Upper lobe of right lung (tissue), 1 donor: ENCODE measurements around the gene NFIX. TPM values are rescaled to one million over a fixed set of nuclear protein-coding genes. Genes with fewer than 3 reads are reported as not detected.

Experiments
- ATAC-seq: fragments of 200-7000 bp; cut with Tn5 transposase; one replicate; pipeline ENCODE4 v1.9.1; 2020; ENCODE audit warnings: mild to moderate bottlenecking, moderate library complexity
- DNase-seq: peaks from one replicate; pipeline ENCODE4 v3.0.0-alpha.2; 2020
- H3K27ac ChIP-seq: fragments of 200-600 bp; one replicate; pipeline ENCODE4 v1.8.0; 2022
- H3K27me3 ChIP-seq: fragments of 200-600 bp; one replicate; pipeline ENCODE4 v1.8.0; 2022; ENCODE audit warnings: mild to moderate bottlenecking
- H3K36me3 ChIP-seq: fragments of 200-600 bp; one replicate; pipeline ENCODE4 v1.8.0; 2022
- H3K4me1 ChIP-seq: fragments of 200-600 bp; one replicate; pipeline ENCODE4 v1.8.0; 2022
- H3K4me3 ChIP-seq: fragments of 200-600 bp; one replicate; pipeline ENCODE4 v1.8.0; 2022; ENCODE audit warnings: mild to moderate bottlenecking
- H3K9me3 ChIP-seq: fragments of 200-600 bp; one replicate; pipeline ENCODE4 v1.8.0; 2022
- CTCF ChIP-seq: fragments of 200-600 bp; IDR thresholded peaks from one replicate; pipeline ENCODE4 v1.8.0; 2022; ENCODE audit warnings: antibody characterized with exemption
- intact Hi-C: fragments of 100-400 bp; cut with DNase I; formaldehyde crosslinking; loops from one replicate; pipeline ENCODE4 v1.11.0; 2022
- total RNA-seq: library from RNA; stranded (reverse); fragmentation: NEBNext Ultra II Directional; extraction: Animal tissue kit (Norgen Biotek cat#: 25700); gene quantifications from one replicate; pipeline ENCODE4 v1.2.1, GENCODE V29; 2021
- donor health status: DM: no; HTN: yes; CAD: no; lungs with severe emphysema.

NFIX gene
- total RNA-seq, 1 donor from 2014 or later, result 168 TPM

- H3K27ac ChIP-seq, result no peak overlapping the region
- DNase-seq (no peak), ATAC-seq (no peak)
- H3K4me1 ChIP-seq, result peaks cover 21% of the 10 kb centered on the region
- H3K9me3 ChIP-seq, result no peaks in the 10 kb centered on the region
- H3K36me3 ChIP-seq, result peaks cover 5% of the 10 kb centered on the region
- no peak for TF ChIP-seq CTCF
- intact Hi-C loops, result no loop called here
- no peak overlapping the region for H3K4me3 ChIP-seq
- no peaks in the 10 kb centered on the region for H3K27me3 ChIP-seq
These were observed 128.0 kb downstream of the NFIX start for GRCh38 chr19:13122980-13123957.

- ATAC-seq (no peak), DNase-seq (no peak)
- Histone ChIP-seq H3K4me3 (no peak overlapping the region), H3K27ac (no peak overlapping the region), H3K9me3 (no peaks in the 10 kb centered on the region), H3K36me3 (peaks cover 5% of the 10 kb centered on the region), H3K27me3 (no peaks in the 10 kb centered on the region), H3K4me1 (no peaks in the 10 kb centered on the region)
- intact Hi-C loops, result no loop called here
- no peak for TF ChIP-seq CTCF
These were observed 131.8 kb downstream of the NFIX start for GRCh38 chr19:13127051-13127450.

- ATAC-seq, result no peak
- Histone ChIP-seq H3K36me3 (peaks cover 5% of the 10 kb centered on the region), H3K9me3 (no peaks in the 10 kb centered on the region), H3K27ac (no peak overlapping the region), H3K4me3 (no peak overlapping the region), H3K4me1 (peaks cover under 1% of the 10 kb centered on the region), H3K27me3 (no peaks in the 10 kb centered on the region)
- no peak for TF ChIP-seq CTCF
- no peak for DNase-seq
- intact Hi-C loops, result no loop called here
These were observed 132.7 kb downstream of the NFIX start for GRCh38 chr19:13127811-13128575.

DNA sequence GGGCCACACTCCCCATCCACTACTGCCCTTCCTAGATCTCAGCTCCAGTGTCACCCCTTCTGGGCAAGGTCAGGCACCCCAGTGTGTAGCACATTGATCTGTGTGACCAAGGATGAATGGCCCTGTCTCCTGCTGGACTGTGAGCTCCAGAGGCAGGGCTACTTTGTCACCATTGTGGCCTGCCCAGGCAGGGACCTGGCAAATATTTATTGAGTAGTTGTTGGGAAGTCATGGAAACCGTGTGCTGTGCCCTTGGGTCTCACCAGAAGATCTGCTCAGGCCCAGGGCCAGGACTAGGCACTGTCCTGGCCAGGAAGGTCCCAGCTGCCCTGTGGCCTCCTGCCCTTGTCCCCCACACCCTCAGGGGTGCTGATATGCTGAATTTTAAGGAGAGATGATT lies 133.3 kb downstream of the NFIX start:
- DNase-seq, result no peak
- no peak for ATAC-seq
- peaks cover 5% of the 10 kb centered on the region for H3K36me3 ChIP-seq
- H3K27me3 ChIP-seq, result no peaks in the 10 kb centered on the region
- H3K4me3 ChIP-seq, result no peak overlapping the region
- H3K9me3 ChIP-seq, result no peaks in the 10 kb centered on the region
- no peak for TF ChIP-seq CTCF
- intact Hi-C loops, result no loop called here
- no peak overlapping the region for H3K27ac ChIP-seq
- H3K4me1 ChIP-seq, result peaks cover 5% of the 10 kb centered on the region

GRCh38 chr19:13129384-13129783 lies 134.1 kb downstream of the NFIX start:
- ATAC-seq (no peak), DNase-seq (no peak)
- no peak overlapping the region for H3K4me3 ChIP-seq
- H3K9me3 ChIP-seq, result no peaks in the 10 kb centered on the region
- no peaks in the 10 kb centered on the region for H3K27me3 ChIP-seq
- peaks cover 5% of the 10 kb centered on the region for H3K4me1 ChIP-seq
- no peak for TF ChIP-seq CTCF
- H3K36me3 ChIP-seq, result peaks cover 5% of the 10 kb centered on the region
- intact Hi-C loops, result no loop called here
- H3K27ac ChIP-seq, result no peak overlapping the region
